HEK293 (cell line): ENCODE data around the gene PHTF1.

ENCODE experiments used
- CTCF ChIA-PET: fragments of 350-600 bp; formaldehyde crosslinking; extraction: SDS; loops from one replicate; lab custom pipeline; 2021; ENCODE audit warnings: antibody characterized with exemption; lab: Yijun Ruan, JAX
- POLR2A ChIA-PET: fragments of 300-600 bp; formaldehyde crosslinking; extraction: SDS; loops from one replicate; lab custom pipeline; 2020; ENCODE audit warnings: antibody characterized with exemption, inconsistent platforms; lab: Yijun Ruan, JAX
- H3K27ac ChIP-seq: fragments of 200-500 bp; sonication (Bioruptor generic); 2 replicates; pipeline ENCODE4 v1.5.1; 2014; ENCODE audit warnings: low read depth, low read length, control low read depth, inconsistent platforms; ENCODE audit errors: extremely low read depth
- H3K36me3 ChIP-seq, 2 experiments: fragments of 200-500 bp in 1 of 2; sonication (Bioruptor generic) in 1 of 2; 1 replicate in 1 of 2; 2 replicates in 1 of 2; pipeline ENCODE4 v1.5.1; 2014 to 2017; ENCODE audit warnings: inconsistent platforms in 2 of 2, low read length in 2 of 2; ENCODE audit not compliant: control insufficient read depth in 2 of 2, insufficient read depth in 1 of 2
- H3K4me1 ChIP-seq: fragments of 200-500 bp; sonication (Bioruptor generic); 2 replicates; pipeline ENCODE4 v1.5.1; 2014; ENCODE audit warnings: mild to moderate bottlenecking, low read length, inconsistent platforms; ENCODE audit not compliant: control insufficient read depth, insufficient read depth
- H3K4me3 ChIP-seq: 2 replicates; pipeline ENCODE4 v1.5.1; 2011; ENCODE audit warnings: low read depth, mild to moderate bottlenecking, control low read depth, low read length, moderate library complexity
- H3K9me3 ChIP-seq: fragments of 200-500 bp; sonication (Bioruptor generic); 2 replicates; pipeline ENCODE4 v1.5.1; 2014; ENCODE audit warnings: low read depth, low read length, inconsistent platforms; ENCODE audit not compliant: control insufficient read depth, insufficient read depth
- HIC1 ChIP-seq: fragments of 450-650 bp; formaldehyde crosslinking; IDR thresholded peaks from 2 replicates; pipeline ENCODE4 v1.5.1; 2016; ENCODE audit warnings: missing biosample characterization, missing genetic modification characterization
- HOXC10 ChIP-seq: sonication (generic); formaldehyde crosslinking; IDR thresholded peaks from 2 replicates; pipeline ENCODE4 v1.8.1; 2023; ENCODE audit warnings: mild to moderate bottlenecking, missing genetic modification reagents
- MYNN ChIP-seq: fragments of 450-650 bp; formaldehyde crosslinking; IDR thresholded peaks from 2 replicates; pipeline ENCODE4 v1.5.1; 2016; ENCODE audit warnings: missing biosample characterization, missing genetic modification characterization, borderline replicate concordance
- OVOL3 ChIP-seq: fragments of 450-650 bp; formaldehyde crosslinking; IDR thresholded peaks from 2 replicates; pipeline ENCODE4 v1.5.1; 2016; ENCODE audit warnings: missing biosample characterization, missing genetic modification characterization
- PRDM1 ChIP-seq: fragments of 450-650 bp; formaldehyde crosslinking; IDR thresholded peaks from 2 replicates; pipeline ENCODE4; 2016; ENCODE audit warnings: missing biosample characterization, missing genetic modification characterization
- PRDM6 ChIP-seq: fragments of 450-650 bp; formaldehyde crosslinking; IDR thresholded peaks from 2 replicates; pipeline ENCODE4 v1.5.1; 2017; ENCODE audit warnings: missing biosample characterization, missing genetic modification characterization
- SETDB1 ChIP-seq: IDR thresholded peaks from one replicate; pipeline ENCODE4 v1.6.1; 2017; ENCODE audit warnings: mild to moderate bottlenecking, low read length, moderate library complexity, mixed read lengths; ENCODE audit not compliant: insufficient read length
- ZBTB44 ChIP-seq: fragments of 450-650 bp; IDR thresholded peaks from 2 replicates; pipeline ENCODE4 v1.5.1; 2018; ENCODE audit warnings: missing biosample characterization, mild to moderate bottlenecking, missing genetic modification characterization
- ZNF23 ChIP-seq: fragments of 450-650 bp; formaldehyde crosslinking; IDR thresholded peaks from 2 replicates; pipeline ENCODE4 v1.5.1; 2016; ENCODE audit warnings: missing biosample characterization, missing genetic modification characterization, borderline replicate concordance
- ZNF362 ChIP-seq: fragments of 450-650 bp; formaldehyde crosslinking; IDR thresholded peaks from 2 replicates; pipeline ENCODE4 v1.5.1; 2016; ENCODE audit warnings: missing biosample characterization, missing genetic modification characterization
- ZNF501 ChIP-seq: fragments of 450-650 bp; formaldehyde crosslinking; IDR thresholded peaks from 2 replicates; pipeline ENCODE4 v1.5.1; 2016; ENCODE audit warnings: missing biosample characterization, missing genetic modification characterization
- ZNF549 ChIP-seq: fragments of 450-650 bp; IDR thresholded peaks from 2 replicates; pipeline ENCODE4 v1.5.1; 2018; ENCODE audit warnings: missing biosample characterization, missing genetic modification characterization, mild to moderate bottlenecking, inconsistent platforms, moderate library complexity
- ZNF560 ChIP-seq: fragments of 450-650 bp; formaldehyde crosslinking; IDR thresholded peaks from 2 replicates; pipeline ENCODE4 v1.5.1; 2017; ENCODE audit warnings: missing biosample characterization, missing genetic modification characterization, borderline replicate concordance
- ZNF580 ChIP-seq: fragments of 450-650 bp; formaldehyde crosslinking; IDR thresholded peaks from 2 replicates; pipeline ENCODE4 v1.5.1; 2016; ENCODE audit warnings: missing biosample characterization, missing genetic modification characterization
- ZNF660 ChIP-seq: fragments of 450-650 bp; IDR thresholded peaks from 2 replicates; pipeline ENCODE4 v1.5.1; 2018; ENCODE audit warnings: missing biosample characterization, mild to moderate bottlenecking, missing genetic modification characterization
- ZNF692 ChIP-seq: fragments of 450-650 bp; formaldehyde crosslinking; IDR thresholded peaks from 2 replicates; pipeline ENCODE4 v1.5.1; 2016; ENCODE audit warnings: missing biosample characterization, missing genetic modification characterization
- TF ChIP-seq, protein P1 (sequence below): fragments of 450-650 bp; formaldehyde crosslinking; IDR thresholded peaks from 2 replicates; pipeline ENCODE4 v1.5.1; 2016; ENCODE audit warnings: missing biosample characterization, missing genetic modification characterization, borderline replicate concordance
- TF ChIP-seq, protein P2 (sequence below): fragments of 450-650 bp; formaldehyde crosslinking; IDR thresholded peaks from 2 replicates; pipeline ENCODE4 v1.5.0; 2017; ENCODE audit warnings: missing biosample characterization, missing genetic modification characterization, borderline replicate concordance

PHTF1 gene

GRCh38 chr1:113802367-113803007 is 43.2 kb upstream of the PHTF1 start:
- CTCF ChIA-PET: no interaction called here
- TF ChIP-seq MYNN (no peak), ZNF23 (no peak), PRDM1 (tag by site-specific recombination) (0 out of 2 replicates have a peak, but pooled peaks have one; percentile 23), ZNF560 (no peak), SETDB1 (peak; percentile 33)
- Histone ChIP-seq H3K4me3 (no peak overlapping the region), H3K27ac (no peak overlapping the region), H3K4me1 (peaks cover 10% of the 10 kb centered on the region), H3K9me3 (no peaks in the 10 kb centered on the region), H3K36me3 (peaks cover 0 to 5% of the 10 kb centered on the region in 2 experiments; a peak in 1 of 3 replicates)
- POLR2A ChIA-PET: no interaction called here

DNA sequence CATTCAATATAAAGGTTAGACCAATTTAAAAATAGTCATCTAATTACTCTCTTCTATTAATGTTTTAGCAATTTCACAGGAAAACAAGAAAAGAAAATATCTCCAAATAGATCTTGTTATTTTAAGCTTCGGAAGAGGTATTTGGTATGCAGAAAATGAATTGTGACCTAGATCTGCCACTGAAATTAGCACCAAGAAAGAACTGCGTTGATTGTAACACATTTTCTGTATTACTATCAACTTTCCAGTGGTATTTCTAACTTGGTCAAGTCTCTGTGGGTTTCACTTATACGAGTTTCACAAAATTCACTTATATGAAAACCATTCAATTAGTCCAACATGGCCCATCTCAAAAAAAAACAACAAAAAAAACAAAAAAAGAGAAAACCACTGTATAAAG is 41.2 kb upstream of the PHTF1 start:
- H3K36me3 ChIP-seq: peaks cover 0 to 22% of the 10 kb centered on the region in 2 experiments; a peak in 1 of 3 replicates
- H3K4me3 ChIP-seq: no peak overlapping the region
- H3K4me1 ChIP-seq: peaks cover 10% of the 10 kb centered on the region
- ChIA-PET POLR2A (interaction anchor here (1.4 kb wide), 1 partner anchor 104 kb away, joined by 3 read pairs; the partner anchor contains the start of genes AP4B1 and DCLRE1B), CTCF (interaction anchor here (0.6 kb wide), 1 partner anchor 13 kb away, joined by 3 read pairs; no protein-coding TSS in a partner anchor)
- no peaks in the 10 kb centered on the region for H3K9me3 ChIP-seq
- no peak overlapping the region for H3K27ac ChIP-seq
- TF ChIP-seq ZNF580 (tag by site-specific recombination) (no peak), ZNF549 (tag by site-specific recombination) (no peak), ZNF692 (tag by site-specific recombination) (no peak), ZNF362 (tag by site-specific recombination) (0 out of 2 replicates have a peak, but pooled peaks have one; percentile 20), ZNF660 (tag by site-specific recombination) (no peak), HIC1 (tag by site-specific recombination) (no peak), ZNF501 (tag by site-specific recombination) (no peak), OVOL3 (no peak), PRDM6 (0 out of 2 replicates have a peak, but pooled peaks have one; percentile 6), HOXC10 (CRISPR knock-in tag) (no peak), ZBTB44 (tag by site-specific recombination) (no peak)
- TF ChIP-seq, protein P1, sequence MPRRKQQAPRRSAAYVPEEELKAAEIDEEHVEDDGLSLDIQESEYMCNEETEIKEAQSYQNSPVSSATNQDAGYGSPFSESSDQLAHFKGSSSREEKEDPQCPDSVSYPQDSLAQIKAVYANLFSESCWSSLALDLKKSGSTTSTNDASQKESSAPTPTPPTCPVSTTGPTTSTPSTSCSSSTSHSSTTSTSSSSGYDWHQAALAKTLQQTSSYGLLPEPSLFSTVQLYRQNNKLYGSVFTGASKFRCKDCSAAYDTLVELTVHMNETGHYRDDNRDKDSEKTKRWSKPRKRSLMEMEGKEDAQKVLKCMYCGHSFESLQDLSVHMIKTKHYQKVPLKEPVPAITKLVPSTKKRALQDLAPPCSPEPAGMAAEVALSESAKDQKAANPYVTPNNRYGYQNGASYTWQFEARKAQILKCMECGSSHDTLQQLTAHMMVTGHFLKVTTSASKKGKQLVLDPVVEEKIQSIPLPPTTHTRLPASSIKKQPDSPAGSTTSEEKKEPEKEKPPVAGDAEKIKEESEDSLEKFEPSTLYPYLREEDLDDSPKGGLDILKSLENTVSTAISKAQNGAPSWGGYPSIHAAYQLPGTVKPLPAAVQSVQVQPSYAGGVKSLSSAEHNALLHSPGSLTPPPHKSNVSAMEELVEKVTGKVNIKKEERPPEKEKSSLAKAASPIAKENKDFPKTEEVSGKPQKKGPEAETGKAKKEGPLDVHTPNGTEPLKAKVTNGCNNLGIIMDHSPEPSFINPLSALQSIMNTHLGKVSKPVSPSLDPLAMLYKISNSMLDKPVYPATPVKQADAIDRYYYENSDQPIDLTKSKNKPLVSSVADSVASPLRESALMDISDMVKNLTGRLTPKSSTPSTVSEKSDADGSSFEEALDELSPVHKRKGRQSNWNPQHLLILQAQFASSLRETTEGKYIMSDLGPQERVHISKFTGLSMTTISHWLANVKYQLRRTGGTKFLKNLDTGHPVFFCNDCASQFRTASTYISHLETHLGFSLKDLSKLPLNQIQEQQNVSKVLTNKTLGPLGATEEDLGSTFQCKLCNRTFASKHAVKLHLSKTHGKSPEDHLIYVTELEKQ (tag by site-specific recombination): no peak
- TF ChIP-seq, protein P2, sequence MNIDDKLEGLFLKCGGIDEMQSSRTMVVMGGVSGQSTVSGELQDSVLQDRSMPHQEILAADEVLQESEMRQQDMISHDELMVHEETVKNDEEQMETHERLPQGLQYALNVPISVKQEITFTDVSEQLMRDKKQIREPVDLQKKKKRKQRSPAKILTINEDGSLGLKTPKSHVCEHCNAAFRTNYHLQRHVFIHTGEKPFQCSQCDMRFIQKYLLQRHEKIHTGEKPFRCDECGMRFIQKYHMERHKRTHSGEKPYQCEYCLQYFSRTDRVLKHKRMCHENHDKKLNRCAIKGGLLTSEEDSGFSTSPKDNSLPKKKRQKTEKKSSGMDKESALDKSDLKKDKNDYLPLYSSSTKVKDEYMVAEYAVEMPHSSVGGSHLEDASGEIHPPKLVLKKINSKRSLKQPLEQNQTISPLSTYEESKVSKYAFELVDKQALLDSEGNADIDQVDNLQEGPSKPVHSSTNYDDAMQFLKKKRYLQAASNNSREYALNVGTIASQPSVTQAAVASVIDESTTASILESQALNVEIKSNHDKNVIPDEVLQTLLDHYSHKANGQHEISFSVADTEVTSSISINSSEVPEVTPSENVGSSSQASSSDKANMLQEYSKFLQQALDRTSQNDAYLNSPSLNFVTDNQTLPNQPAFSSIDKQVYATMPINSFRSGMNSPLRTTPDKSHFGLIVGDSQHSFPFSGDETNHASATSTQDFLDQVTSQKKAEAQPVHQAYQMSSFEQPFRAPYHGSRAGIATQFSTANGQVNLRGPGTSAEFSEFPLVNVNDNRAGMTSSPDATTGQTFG (tag by site-specific recombination): no peak
